Activated CD4-positive, CD25-positive, alpha-beta regulatory T cell (primary cell): ENCODE measurements around the gene ANKS1B.
"Not testable (repeated sequence)": the region's sequence is repeated elsewhere in the genome, so short reads cannot be mapped to it uniquely, and the experiment has no call there.

Experiments
- DNase-seq, 4 experiments: peaks; one replicate each; lab custom pipeline; 2025; lab: John Stamatoyannopoulos, UW

ANKS1B gene

DNA sequence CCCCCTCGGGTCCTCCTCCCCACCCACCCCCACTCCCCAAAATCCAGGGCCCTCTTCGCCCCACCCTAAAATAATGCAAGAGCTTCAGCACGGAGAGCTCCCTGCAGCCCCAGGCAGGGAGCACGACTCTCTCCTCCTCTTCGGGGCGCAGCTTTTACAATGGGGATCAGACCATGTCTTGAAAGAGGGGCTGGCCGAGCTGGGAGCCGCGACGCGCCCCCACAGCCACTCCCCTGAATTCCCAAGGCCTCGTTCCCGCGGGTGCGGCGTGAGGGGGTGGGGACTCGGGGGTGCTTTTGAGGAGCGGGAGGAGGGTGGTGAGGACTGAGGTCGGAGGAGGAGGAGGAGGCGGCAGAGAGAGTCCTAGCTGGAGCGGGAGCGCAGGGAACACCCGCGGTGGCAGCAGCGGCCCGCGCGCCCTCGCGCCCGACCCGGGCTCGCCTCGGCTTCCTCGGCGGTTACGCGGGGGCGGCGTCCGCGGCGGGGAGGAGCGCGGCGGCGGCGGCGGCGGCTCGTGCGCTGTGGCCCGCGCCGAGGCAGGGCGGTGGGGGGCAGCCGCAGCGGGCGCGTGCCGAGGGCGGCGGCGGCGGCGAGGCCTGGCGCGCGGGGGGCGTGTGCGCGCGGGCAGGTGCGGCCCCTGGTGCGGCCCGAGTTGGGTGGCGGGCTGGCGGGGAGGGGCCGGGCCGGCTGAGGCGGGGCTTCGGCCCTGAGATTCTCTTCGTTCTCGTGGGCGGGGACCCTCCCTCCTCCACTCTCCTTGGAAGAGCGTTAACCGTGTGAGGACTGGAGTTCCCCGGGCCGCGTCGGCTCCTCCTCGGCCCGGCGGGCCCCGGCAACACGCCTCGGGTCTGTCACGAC is at the start of gene ANKS1B:
TSS of gene ANKS1B (minus strand) at position 666 of the 858 bp plus-strand sequence. CDS start 699 bp downstream, outside the sequence.
- no peak for DNase-seq

GRCh38 chr12:100031836-100032235 is 47.1 kb upstream of the ANKS1B start:
- no peak for DNase-seq

- DNase-seq, result no peak
Observed at GRCh38 chr12:100027671-100028070, 42.9 kb upstream of the ANKS1B start.

- no peak for DNase-seq
Observed at GRCh38 chr12:100026241-100026640, 41.5 kb upstream of the ANKS1B start.

- no peak for DNase-seq
Observed at GRCh38 chr12:100024974-100025555, 40.3 kb upstream of the ANKS1B start.

- no peak for DNase-seq
Observed at GRCh38 chr12:100020370-100020769, 35.6 kb upstream of the ANKS1B start.

GRCh38 chr12:100017056-100017455 is 32.3 kb upstream of the ANKS1B start:
- no peak for DNase-seq

GRCh38 chr12:100016304-100016703 is 31.6 kb upstream of the ANKS1B start:
- not testable (repeated sequence) for DNase-seq

DNA sequence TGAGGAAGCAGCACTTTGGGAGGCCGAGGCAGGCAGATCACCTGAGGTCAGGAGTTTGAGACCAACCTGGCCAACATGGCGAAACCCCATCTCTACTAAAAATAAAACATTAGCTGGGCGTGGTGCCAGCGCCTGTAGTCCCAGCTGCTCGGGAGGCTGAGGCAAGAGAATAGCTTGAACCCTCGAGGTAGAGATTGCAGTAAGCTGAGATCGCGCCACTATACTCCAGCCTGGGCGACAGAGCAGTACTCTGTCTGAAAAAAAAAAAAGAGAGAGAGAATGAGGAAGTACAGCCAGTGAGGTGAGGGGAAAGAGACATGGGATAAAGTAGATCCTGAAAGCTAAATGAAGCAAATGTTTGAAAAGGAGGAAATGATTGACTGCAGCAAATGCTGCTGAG is 21.1 kb upstream of the ANKS1B start:
- not testable (repeated sequence) for DNase-seq

- DNase-seq, result no peak
Observed at GRCh38 chr12:99997806-99998205, 13.1 kb upstream of the ANKS1B start.

DNA sequence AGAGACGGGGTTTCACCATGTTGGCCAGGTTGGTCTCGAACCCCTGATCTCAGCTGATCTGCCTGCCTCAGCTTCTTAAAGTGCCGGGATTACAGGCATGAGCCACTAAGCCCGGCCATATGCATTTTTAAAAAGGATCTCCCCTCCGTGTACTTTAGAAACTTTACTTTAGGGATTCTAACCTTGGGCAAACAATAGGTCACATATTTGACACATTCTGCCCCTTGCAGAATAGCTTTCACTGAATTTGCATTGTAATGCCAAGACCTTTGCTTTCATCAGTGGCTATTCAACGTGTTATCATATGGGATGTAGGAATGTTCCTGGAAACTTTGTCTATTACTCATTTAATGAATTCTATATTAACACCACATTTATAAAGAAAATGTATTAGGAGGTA is 11.4 kb upstream of the ANKS1B start:
- DNase-seq, result no peak

DNA sequence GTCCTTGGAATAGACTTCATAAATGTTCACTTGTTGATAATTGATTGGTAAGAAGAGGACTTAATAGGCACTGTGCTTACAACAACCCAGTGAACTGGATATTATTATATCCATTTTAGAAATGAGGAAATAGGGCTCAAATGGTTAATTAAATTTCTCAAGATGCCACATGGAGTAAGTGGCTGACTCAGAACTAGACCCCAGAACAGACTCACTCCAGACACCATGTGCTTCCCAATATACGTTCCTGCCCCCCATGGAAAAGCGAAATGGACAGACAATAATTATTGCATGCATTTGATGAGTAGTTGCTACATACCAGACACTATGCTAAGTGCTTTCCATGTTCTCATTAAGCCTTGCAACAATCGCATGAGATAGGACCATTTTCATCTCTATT is 895 bp upstream of the ANKS1B start:
- DNase-seq, result no peak

DNA sequence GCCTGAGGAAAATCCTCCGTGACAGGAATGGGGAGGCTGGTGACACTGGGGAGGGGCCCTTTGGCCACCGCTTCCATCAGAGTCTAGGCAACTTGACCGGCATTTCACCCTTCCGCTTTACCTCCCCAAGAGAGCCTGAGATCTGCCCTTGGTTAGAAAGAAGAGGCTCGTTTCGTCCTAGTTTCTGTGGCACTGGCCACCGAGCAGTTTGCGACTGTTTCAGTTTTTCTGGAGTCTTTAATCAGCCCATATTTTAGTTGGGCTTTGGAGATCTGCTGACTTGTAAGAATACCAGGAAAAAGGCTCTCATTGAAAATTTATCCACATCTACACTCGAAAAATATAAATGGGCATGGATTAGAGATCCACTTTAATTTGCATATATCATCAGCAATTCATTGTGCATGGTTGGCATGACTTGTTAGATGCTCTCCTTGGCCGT is 414 bp upstream of the ANKS1B start:
- DNase-seq, result no peak

DNA sequence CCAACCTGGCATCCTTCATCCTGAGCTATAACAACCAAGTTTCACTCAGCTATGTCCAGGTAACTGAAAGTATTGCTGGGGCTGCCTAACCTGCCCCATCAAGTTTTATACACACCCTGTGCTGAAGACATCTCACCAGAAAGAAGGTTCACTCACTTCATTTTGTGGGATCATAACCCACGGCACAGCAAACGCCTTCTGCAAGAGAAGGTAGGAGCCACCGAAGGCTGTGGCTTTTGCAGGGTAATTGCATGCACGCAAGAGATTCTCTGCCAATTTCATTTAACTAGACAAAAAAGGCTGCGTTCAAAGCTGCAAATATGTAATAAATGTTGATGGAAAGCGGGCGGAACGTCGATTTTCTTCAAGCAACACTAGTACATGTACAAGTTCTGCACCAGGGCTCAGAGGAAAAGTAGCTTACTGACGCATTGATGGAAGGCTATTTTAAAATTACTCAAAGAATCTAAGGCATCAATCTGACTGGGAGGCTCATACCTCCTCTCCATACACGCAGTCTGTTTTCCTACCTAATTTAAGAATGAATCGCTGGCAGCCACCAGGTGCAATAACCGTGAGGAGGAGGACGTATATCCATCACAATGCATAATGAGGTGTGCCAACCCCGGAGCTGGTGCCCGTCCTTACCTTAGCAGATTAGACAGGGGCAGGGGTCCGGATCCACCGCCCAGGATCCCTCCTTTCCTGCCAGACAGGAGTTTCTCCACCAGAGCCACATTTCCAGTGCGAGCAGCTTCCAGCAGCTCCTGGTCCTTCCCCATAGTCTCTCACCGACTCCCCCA is 1.1 kb downstream of the ANKS1B start:
- DNase-seq, result no peak

- no peak for DNase-seq
Observed at GRCh38 chr12:99981639-99982190, 3.0 kb downstream of the ANKS1B start.

DNA sequence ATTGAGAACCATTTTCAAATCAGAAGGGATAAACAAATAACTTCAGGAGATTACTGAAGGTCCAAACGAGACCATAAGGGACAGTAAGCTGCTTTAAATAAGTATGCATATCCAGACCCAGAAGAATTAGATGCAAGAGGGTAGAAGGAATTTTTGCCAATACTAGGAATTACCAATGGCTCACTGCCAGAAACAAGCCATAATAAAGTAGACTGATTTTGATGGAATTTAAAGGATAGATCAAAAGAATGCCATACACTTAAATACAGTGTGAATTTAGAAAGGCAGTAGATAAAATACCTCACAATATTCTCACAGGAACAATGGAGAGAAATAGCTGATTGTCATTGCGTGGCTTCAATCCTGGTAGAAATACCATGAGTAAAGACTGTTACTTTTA is 5.3 kb downstream of the ANKS1B start:
- no peak for DNase-seq

DNA sequence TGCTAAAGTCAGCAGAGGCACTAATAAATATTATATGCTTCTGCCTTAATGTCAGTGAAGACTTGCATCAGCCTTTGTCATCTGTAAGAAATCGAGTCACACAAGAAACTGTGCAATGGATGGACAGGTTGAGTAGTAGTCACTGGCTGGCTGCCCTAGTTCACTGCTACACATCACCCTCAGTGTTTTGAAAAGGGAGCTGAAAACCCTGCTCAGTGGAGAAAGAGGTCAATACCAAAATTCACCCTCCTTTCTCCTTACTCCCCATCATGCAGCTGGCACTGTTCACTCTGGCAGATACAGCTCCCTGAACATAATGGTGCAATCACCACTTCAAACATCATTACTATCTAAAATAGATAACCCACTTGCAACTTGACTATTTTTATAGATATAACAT is 6.6 kb downstream of the ANKS1B start:
- DNase-seq, result no peak

DNA sequence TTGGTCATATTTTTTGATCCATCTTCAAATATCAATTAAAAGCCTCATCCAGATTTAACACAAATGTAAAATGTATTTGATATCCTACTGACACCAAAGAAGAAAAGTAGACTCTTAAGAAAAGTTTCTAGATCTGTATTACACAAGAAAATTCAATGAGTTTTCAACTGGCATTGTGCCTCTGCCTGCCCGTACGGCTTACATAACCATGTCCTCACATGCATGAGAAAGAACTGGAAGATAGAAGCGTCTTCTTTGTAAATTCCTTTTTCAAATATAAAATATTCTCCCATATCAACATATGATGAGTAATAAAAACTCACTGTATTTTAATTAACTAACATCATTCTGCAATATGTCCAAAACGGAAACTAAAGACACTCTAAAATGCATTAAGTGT is 7.2 kb downstream of the ANKS1B start:
- no peak for DNase-seq

GRCh38 chr12:99976762-99977161 is 8.0 kb downstream of the ANKS1B start:
- DNase-seq, result no peak

GRCh38 chr12:99975321-99975720 is 9.4 kb downstream of the ANKS1B start:
- no peak for DNase-seq

GRCh38 chr12:99974146-99974545 is 10.6 kb downstream of the ANKS1B start:
- DNase-seq, result no peak

- DNase-seq, result no peak
Observed at GRCh38 chr12:99966429-99966828, 18.3 kb downstream of the ANKS1B start.
